Measurements from ENCODE around the gene DMP1.

Gene DMP1

DNA sequence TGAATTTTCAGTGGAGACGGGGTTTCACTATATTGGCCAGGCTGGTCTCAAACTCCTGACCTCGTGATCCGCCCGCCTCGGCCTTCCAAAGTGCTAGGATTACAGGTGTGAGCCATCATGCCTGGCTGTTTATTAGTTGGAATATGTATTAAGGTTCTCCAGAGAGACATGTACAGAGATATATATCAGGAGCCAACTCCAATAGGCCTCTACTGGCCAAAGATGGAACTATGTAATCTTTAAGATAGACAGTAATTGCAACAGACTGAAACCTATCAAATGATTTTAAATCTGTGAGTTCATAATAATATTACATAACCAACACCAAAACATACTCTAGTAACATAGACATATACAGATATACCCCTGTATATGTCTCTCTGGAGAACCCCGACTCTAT is 5.8 kb upstream of the DMP1 start:
- H3K36me3 ChIP-seq (replicated peaks in 1 of 2; ENCODE audit: control insufficient read depth in 2 of 2, insufficient read depth in 2 of 2, low read length in 2 of 2) = no peaks in the 10 kb centered on the region
- no peak for DNase-seq (ENCODE audit: low spot score)
- no peak overlapping the region for H2AFZ ChIP-seq (ENCODE audit: low read length)
- no peaks in the 10 kb centered on the region for H3K4me1 ChIP-seq (ENCODE audit: control insufficient read depth in 2 of 2, insufficient read depth in 1 of 2, low read depth in 1 of 2, low read length in 2 of 2)
- H3K4ac ChIP-seq (ENCODE audit: low read length) = no peak overlapping the region
- H3K18ac ChIP-seq (ENCODE audit: low read length) = no peak overlapping the region
- H2BK5ac ChIP-seq (ENCODE audit: low read length) = no peak overlapping the region
- no peak overlapping the region for H3K4me2 ChIP-seq (ENCODE audit: insufficient read depth, low read length, poor library complexity, severe bottlenecking)
- H2BK15ac ChIP-seq (ENCODE audit: low read length) = no peak overlapping the region
- H2BK120ac ChIP-seq (ENCODE audit: low read depth, low read length) = no peak overlapping the region
- H4K8ac ChIP-seq (ENCODE audit: low read depth, low read length) = no peak overlapping the region
- no peak overlapping the region for H3K4me3 ChIP-seq (ENCODE audit: low read length in 2 of 2)
- no peak overlapping the region for H2AK5ac ChIP-seq (ENCODE audit: low read depth, low read length)
- H3K27ac ChIP-seq (replicated peaks; ENCODE audit: low read length) = no peak overlapping the region
- H3K9ac ChIP-seq (ENCODE audit: low read depth, low read length, poor library complexity) = no peak overlapping the region
- H3K9me3 ChIP-seq (replicated peaks in 1 of 2; ENCODE audit: control insufficient read depth in 2 of 2, insufficient read depth in 1 of 2, low read depth in 1 of 2, low read length in 2 of 2) = no peaks in the 10 kb centered on the region
- no peak overlapping the region for H3K23ac ChIP-seq (ENCODE audit: low read depth, low read length, poor library complexity)
- no peak overlapping the region for H2BK12ac ChIP-seq (ENCODE audit: low read length)
- no CpG with 5 or more reads among the region's 6 CpGs for WGBS, 2 donors (ENCODE audit: extremely low coverage in 2 of 2, insufficient read length in 2 of 2, insufficient replicate concordance in 1 of 2)
- no peaks in the 10 kb centered on the region for H3K79me1 ChIP-seq (ENCODE audit: low read depth, low read length)
- no peak overlapping the region for H4K91ac ChIP-seq (ENCODE audit: low read depth, low read length, poor library complexity)
- H3K14ac ChIP-seq (ENCODE audit: low read length) = no peak overlapping the region
- no peaks in the 10 kb centered on the region for H3K27me3 ChIP-seq (ENCODE audit: control insufficient read depth in 3 of 3, insufficient read depth in 3 of 3, low read depth in 1 of 3, low read length in 3 of 3)

DNA sequence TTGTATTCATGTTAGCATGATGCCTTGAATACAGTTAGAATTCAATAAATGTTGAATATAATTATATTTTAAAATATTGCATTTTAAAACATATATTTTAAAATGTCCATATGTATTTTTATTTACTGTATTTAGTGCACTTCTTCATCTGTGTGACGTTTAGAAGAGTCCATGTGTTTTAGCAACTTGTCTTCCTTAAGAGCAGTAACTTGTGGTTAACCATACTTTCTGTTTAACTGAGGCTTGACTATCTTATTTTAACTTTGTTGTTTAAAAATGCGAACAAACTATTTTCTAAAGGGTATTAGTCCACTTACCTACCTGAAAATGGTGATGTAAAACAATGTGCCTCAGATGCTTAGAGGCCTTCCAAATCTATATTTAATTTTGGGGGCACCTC is 858 bp downstream of the DMP1 start:
- WGBS, 2 donors (ENCODE audit: extremely low coverage in 2 of 2, insufficient read length in 2 of 2, insufficient replicate concordance in 1 of 2) = no CpG with 5 or more reads among the region's 2 CpGs
- no peak overlapping the region for H2BK5ac ChIP-seq (ENCODE audit: low read length)
- no peak overlapping the region for H3K4me2 ChIP-seq (ENCODE audit: insufficient read depth, low read length, poor library complexity, severe bottlenecking)
- H3K4me1 ChIP-seq (ENCODE audit: control insufficient read depth in 2 of 2, insufficient read depth in 1 of 2, low read depth in 1 of 2, low read length in 2 of 2) = peaks cover 6 to 10% of the 10 kb centered on the region in 2 donors
- H3K9me3 ChIP-seq (replicated peaks in 1 of 2; ENCODE audit: control insufficient read depth in 2 of 2, insufficient read depth in 1 of 2, low read depth in 1 of 2, low read length in 2 of 2) = no peaks in the 10 kb centered on the region
- no peak overlapping the region for H3K27ac ChIP-seq (replicated peaks; ENCODE audit: low read length)
- no peaks in the 10 kb centered on the region for H3K36me3 ChIP-seq (replicated peaks in 1 of 2; ENCODE audit: control insufficient read depth in 2 of 2, insufficient read depth in 2 of 2, low read length in 2 of 2)
- H2BK120ac ChIP-seq (ENCODE audit: low read depth, low read length) = no peak overlapping the region
- H3K27me3 ChIP-seq (ENCODE audit: control insufficient read depth in 3 of 3, insufficient read depth in 3 of 3, low read depth in 1 of 3, low read length in 3 of 3) = no peaks in the 10 kb centered on the region
- no peak overlapping the region for H2BK15ac ChIP-seq (ENCODE audit: low read length)
- H2AK5ac ChIP-seq (ENCODE audit: low read depth, low read length) = no peak overlapping the region
- H3K23ac ChIP-seq (ENCODE audit: low read depth, low read length, poor library complexity) = no peak overlapping the region
- no peak overlapping the region for H2AFZ ChIP-seq (ENCODE audit: low read length)
- no peak overlapping the region for H3K4me3 ChIP-seq (ENCODE audit: low read length in 2 of 2)
- H4K91ac ChIP-seq (ENCODE audit: low read depth, low read length, poor library complexity) = no peak overlapping the region
- H3K14ac ChIP-seq (ENCODE audit: low read length) = no peak overlapping the region
- no peak overlapping the region for H4K8ac ChIP-seq (ENCODE audit: low read depth, low read length)
- H3K79me1 ChIP-seq (ENCODE audit: low read depth, low read length) = no peaks in the 10 kb centered on the region
- no peak overlapping the region for H3K18ac ChIP-seq (ENCODE audit: low read length)
- no peak overlapping the region for H3K9ac ChIP-seq (ENCODE audit: low read depth, low read length, poor library complexity)
- no peak for DNase-seq (ENCODE audit: low spot score)
- H2BK12ac ChIP-seq (ENCODE audit: low read length) = no peak overlapping the region
- no peak overlapping the region for H3K4ac ChIP-seq (ENCODE audit: low read length)

DNA sequence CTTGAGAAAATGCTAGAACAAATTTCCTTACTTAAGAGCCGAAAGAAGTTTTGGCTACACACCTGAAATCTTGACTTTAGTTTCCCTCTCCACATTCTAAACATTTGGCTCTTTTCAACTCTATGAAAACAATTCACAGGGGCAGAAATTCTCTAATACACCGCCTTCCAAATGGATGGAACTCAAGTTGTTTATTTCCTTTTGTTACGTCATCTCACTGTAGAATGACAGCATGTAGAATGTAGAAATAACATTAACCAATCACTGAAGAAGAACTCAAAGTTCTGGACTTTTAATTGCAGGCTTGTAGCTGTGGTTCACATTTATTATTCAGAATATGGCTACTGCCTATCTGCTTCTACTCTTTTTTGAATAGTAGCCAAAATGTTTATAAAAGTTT is 1.9 kb downstream of the DMP1 start:
- peaks cover 6 to 10% of the 10 kb centered on the region in 2 donors for H3K4me1 ChIP-seq (ENCODE audit: control insufficient read depth in 2 of 2, insufficient read depth in 1 of 2, low read depth in 1 of 2, low read length in 2 of 2)
- H2AK5ac ChIP-seq (ENCODE audit: low read depth, low read length) = no peak overlapping the region
- no peaks in the 10 kb centered on the region for H3K36me3 ChIP-seq (replicated peaks in 1 of 2; ENCODE audit: control insufficient read depth in 2 of 2, insufficient read depth in 2 of 2, low read length in 2 of 2)
- H2BK120ac ChIP-seq (ENCODE audit: low read depth, low read length) = no peak overlapping the region
- H3K14ac ChIP-seq (ENCODE audit: low read length) = no peak overlapping the region
- H2AFZ ChIP-seq (ENCODE audit: low read length) = no peak overlapping the region
- H3K18ac ChIP-seq (ENCODE audit: low read length) = no peak overlapping the region
- no peak overlapping the region for H4K91ac ChIP-seq (ENCODE audit: low read depth, low read length, poor library complexity)
- H2BK15ac ChIP-seq (ENCODE audit: low read length) = no peak overlapping the region
- H3K4me3 ChIP-seq (ENCODE audit: low read length in 2 of 2) = no peak overlapping the region
- H2BK12ac ChIP-seq (ENCODE audit: low read length) = no peak overlapping the region
- no peaks in the 10 kb centered on the region for H3K27me3 ChIP-seq (ENCODE audit: control insufficient read depth in 3 of 3, insufficient read depth in 3 of 3, low read depth in 1 of 3, low read length in 3 of 3)
- H3K27ac ChIP-seq (replicated peaks; ENCODE audit: low read length) = no peak overlapping the region
- no peak overlapping the region for H4K8ac ChIP-seq (ENCODE audit: low read depth, low read length)
- H3K4me2 ChIP-seq (ENCODE audit: insufficient read depth, low read length, poor library complexity, severe bottlenecking) = no peak overlapping the region
- H3K79me1 ChIP-seq (ENCODE audit: low read depth, low read length) = no peaks in the 10 kb centered on the region
- no peak overlapping the region for H3K4ac ChIP-seq (ENCODE audit: low read length)
- WGBS, 2 donors (ENCODE audit: extremely low coverage in 2 of 2, insufficient read length in 2 of 2, insufficient replicate concordance in 1 of 2) = no CpG with 5 or more reads among the region's 3 CpGs
- H3K23ac ChIP-seq (ENCODE audit: low read depth, low read length, poor library complexity) = no peak overlapping the region
- H3K9ac ChIP-seq (ENCODE audit: low read depth, low read length, poor library complexity) = no peak overlapping the region
- no peak overlapping the region for H2BK5ac ChIP-seq (ENCODE audit: low read length)
- no peaks in the 10 kb centered on the region for H3K9me3 ChIP-seq (replicated peaks in 1 of 2; ENCODE audit: control insufficient read depth in 2 of 2, insufficient read depth in 1 of 2, low read depth in 1 of 2, low read length in 2 of 2)
- no peak for DNase-seq (ENCODE audit: low spot score)

DNA sequence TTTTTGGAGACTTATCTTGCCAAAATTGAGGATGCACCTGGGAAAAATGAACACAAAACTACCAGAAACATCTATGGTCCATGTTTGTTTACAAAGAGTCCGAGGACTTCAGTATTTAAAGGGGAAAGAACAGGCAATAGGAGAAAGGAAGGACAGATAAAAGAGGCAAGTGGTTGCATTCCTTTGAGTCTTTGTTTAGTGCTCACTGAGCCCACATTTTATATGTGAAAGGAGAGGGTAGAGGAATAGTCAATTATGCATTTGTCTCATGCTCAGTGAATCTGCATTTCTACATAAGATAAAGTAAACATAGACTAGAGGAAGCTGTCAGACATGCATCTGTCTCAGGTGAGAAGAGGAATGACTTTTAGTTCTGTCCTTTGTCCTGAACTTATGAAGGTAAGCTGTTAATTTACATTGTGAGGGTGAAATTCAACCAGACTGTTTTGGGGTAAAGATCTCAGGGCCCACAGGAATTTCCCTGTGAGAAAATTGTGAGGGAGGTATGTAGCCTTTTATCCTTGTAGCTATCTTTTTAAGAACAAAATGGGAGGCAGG is 4.5 kb downstream of the DMP1 start:
- no CpG with 5 or more reads among the region's 1 CpG for WGBS, 2 donors (ENCODE audit: extremely low coverage in 2 of 2, insufficient read length in 2 of 2, insufficient replicate concordance in 1 of 2)

More for the DNA sequence above, 4.5 kb downstream of the DMP1 start:
- no peak overlapping the region for H2BK12ac ChIP-seq (ENCODE audit: low read length)
- H3K27ac ChIP-seq (replicated peaks; ENCODE audit: low read length) = peak overlapping the region; percentile 30
- H3K4ac ChIP-seq (ENCODE audit: low read length) = no peak overlapping the region
- no peak overlapping the region for H2AK5ac ChIP-seq (ENCODE audit: low read depth, low read length)
- no peak overlapping the region for H2BK5ac ChIP-seq (ENCODE audit: low read length)
- no peak overlapping the region for H3K4me2 ChIP-seq (ENCODE audit: insufficient read depth, low read length, poor library complexity, severe bottlenecking)
- no peak overlapping the region for H3K4me3 ChIP-seq (ENCODE audit: low read length in 2 of 2)
- peaks cover 9 to 12% of the 10 kb centered on the region in 2 donors for H3K4me1 ChIP-seq (ENCODE audit: control insufficient read depth in 2 of 2, insufficient read depth in 1 of 2, low read depth in 1 of 2, low read length in 2 of 2)
- no peak overlapping the region for H3K23ac ChIP-seq (ENCODE audit: low read depth, low read length, poor library complexity)
- H3K18ac ChIP-seq (ENCODE audit: low read length) = no peak overlapping the region
- no peak overlapping the region for H3K14ac ChIP-seq (ENCODE audit: low read length)
- H2BK120ac ChIP-seq (ENCODE audit: low read depth, low read length) = no peak overlapping the region
- H3K79me1 ChIP-seq (ENCODE audit: low read depth, low read length) = no peaks in the 10 kb centered on the region
- H4K8ac ChIP-seq (ENCODE audit: low read depth, low read length) = no peak overlapping the region
- no peak overlapping the region for H2BK15ac ChIP-seq (ENCODE audit: low read length)
- no peak for DNase-seq (ENCODE audit: low spot score)
- no peak overlapping the region for H4K91ac ChIP-seq (ENCODE audit: low read depth, low read length, poor library complexity)
- H3K9ac ChIP-seq (ENCODE audit: low read depth, low read length, poor library complexity) = no peak overlapping the region
- H2AFZ ChIP-seq (ENCODE audit: low read length) = peak overlapping the region; percentile 66
- no peaks in the 10 kb centered on the region for H3K9me3 ChIP-seq (replicated peaks in 1 of 2; ENCODE audit: control insufficient read depth in 2 of 2, insufficient read depth in 1 of 2, low read depth in 1 of 2, low read length in 2 of 2)
- H3K27me3 ChIP-seq (ENCODE audit: control insufficient read depth in 3 of 3, insufficient read depth in 3 of 3, low read depth in 1 of 3, low read length in 3 of 3) = no peaks in the 10 kb centered on the region
- no peaks in the 10 kb centered on the region for H3K36me3 ChIP-seq (replicated peaks in 1 of 2; ENCODE audit: control insufficient read depth in 2 of 2, insufficient read depth in 2 of 2, low read length in 2 of 2)
